22Rv1 (cell line): ENCODE measurements around the gene MBIP.

Experiments used
- ZFX ChIP-seq: fragments of 450-650 bp; IDR thresholded peaks from 2 replicates; pipeline ENCODE4 v1.6.1; 2017; ENCODE audit warnings: antibody characterized with exemption, borderline replicate concordance
- TF ChIP-seq, protein P1 (sequence below): fragments of 450-650 bp; IDR thresholded peaks from 2 replicates; pipeline ENCODE4 v1.5.1; 2017; ENCODE audit warnings: mild to moderate bottlenecking

GRCh38 chr14:36317650-36318049, 2.8 kb downstream of the MBIP start:
- TF ChIP-seq, protein P1, sequence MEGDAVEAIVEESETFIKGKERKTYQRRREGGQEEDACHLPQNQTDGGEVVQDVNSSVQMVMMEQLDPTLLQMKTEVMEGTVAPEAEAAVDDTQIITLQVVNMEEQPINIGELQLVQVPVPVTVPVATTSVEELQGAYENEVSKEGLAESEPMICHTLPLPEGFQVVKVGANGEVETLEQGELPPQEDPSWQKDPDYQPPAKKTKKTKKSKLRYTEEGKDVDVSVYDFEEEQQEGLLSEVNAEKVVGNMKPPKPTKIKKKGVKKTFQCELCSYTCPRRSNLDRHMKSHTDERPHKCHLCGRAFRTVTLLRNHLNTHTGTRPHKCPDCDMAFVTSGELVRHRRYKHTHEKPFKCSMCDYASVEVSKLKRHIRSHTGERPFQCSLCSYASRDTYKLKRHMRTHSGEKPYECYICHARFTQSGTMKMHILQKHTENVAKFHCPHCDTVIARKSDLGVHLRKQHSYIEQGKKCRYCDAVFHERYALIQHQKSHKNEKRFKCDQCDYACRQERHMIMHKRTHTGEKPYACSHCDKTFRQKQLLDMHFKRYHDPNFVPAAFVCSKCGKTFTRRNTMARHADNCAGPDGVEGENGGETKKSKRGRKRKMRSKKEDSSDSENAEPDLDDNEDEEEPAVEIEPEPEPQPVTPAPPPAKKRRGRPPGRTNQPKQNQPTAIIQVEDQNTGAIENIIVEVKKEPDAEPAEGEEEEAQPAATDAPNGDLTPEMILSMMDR = no peak
- TF ChIP-seq ZFX = no peak
